Neural progenitor cell (in vitro differentiated cells): ENCODE measurements around the gene GPR61. TPM values are rescaled to one million over a fixed set of nuclear protein-coding genes. Genes with fewer than 3 reads are reported as not detected.

ENCODE experiments used
- DNase-seq: peaks from one replicate; pipeline ENCODE4 v3.0.0-alpha.2; 2016; ENCODE audit warnings: low spot score
- H2AFZ ChIP-seq: fragments of 200-600 bp; sonication (generic); replicated peaks from 2 replicates; pipeline ENCODE4 v1.6.1; 2016; ENCODE audit warnings: antibody characterized with exemption
- H3F3A ChIP-seq: fragments of 200-600 bp; sonication (generic); 2 replicates; pipeline ENCODE4 v1.6.1; 2016; ENCODE audit warnings: antibody characterized with exemption, low read depth
- H3K27ac ChIP-seq: fragments of 200-600 bp; sonication (generic); 2 replicates; pipeline ENCODE4 v1.5.1; 2016; ENCODE audit warnings: mild to moderate bottlenecking
- H3K27me3 ChIP-seq: fragments of 200-600 bp; sonication (generic); 2 replicates; pipeline ENCODE4 v1.6.1; 2016; ENCODE audit warnings: mild to moderate bottlenecking, moderate library complexity
- H3K36me3 ChIP-seq: fragments of 200-600 bp; sonication (generic); 2 replicates; pipeline ENCODE4 v1.5.1; 2016
- H3K4me1 ChIP-seq: fragments of 200-600 bp; sonication (generic); 2 replicates; pipeline ENCODE4 v1.6.1; 2016; ENCODE audit warnings: mixed run types
- H3K4me2 ChIP-seq: fragments of 200-600 bp; sonication (generic); 2 replicates; pipeline ENCODE4 v1.6.1; 2016
- H3K4me3 ChIP-seq: fragments of 200-600 bp; sonication (generic); 2 replicates; pipeline ENCODE4 v1.5.1; 2016
- H3K79me2 ChIP-seq: fragments of 200-600 bp; sonication (generic); 2 replicates; pipeline ENCODE4 v1.6.1; 2016; ENCODE audit warnings: low read depth
- H3K9ac ChIP-seq: fragments of 200-600 bp; sonication (generic); 2 replicates; pipeline ENCODE4 v1.6.1; 2016
- H3K9me3 ChIP-seq: fragments of 200-600 bp; sonication (generic); 2 replicates; pipeline ENCODE4 v1.5.1; 2016; ENCODE audit warnings: low read depth
- H4K20me1 ChIP-seq: fragments of 200-600 bp; sonication (generic); 2 replicates; pipeline ENCODE4 v1.6.1; 2016; ENCODE audit warnings: low read depth
- H3K27ac Mint-ChIP-seq: 3 replicates; pipeline ENCODE4 v1.8.0; 2021; ENCODE audit warnings: mixed read lengths
- H3K27me3 Mint-ChIP-seq: 2 replicates; pipeline ENCODE4 v1.8.0; 2022; ENCODE audit warnings: low read depth, mild to moderate bottlenecking, inconsistent platforms, moderate library complexity, mixed read lengths; ENCODE audit not compliant: insufficient read depth
- H3K36me3 Mint-ChIP-seq: 3 replicates; pipeline ENCODE4 v1.8.0; 2021; ENCODE audit warnings: mixed read lengths
- H3K4me1 Mint-ChIP-seq: 3 replicates; pipeline ENCODE4 v1.8.0; 2021; ENCODE audit warnings: mixed read lengths
- H3K4me3 Mint-ChIP-seq: 3 replicates; pipeline ENCODE4 v1.8.0; 2021; ENCODE audit warnings: mild to moderate bottlenecking, moderate library complexity, mixed read lengths
- H3K9me3 Mint-ChIP-seq: 3 replicates; pipeline ENCODE4 v1.8.0; 2020; ENCODE audit warnings: mixed read lengths
- CTCF ChIP-seq: fragments of 200-600 bp; sonication (generic); IDR thresholded peaks from 2 replicates; pipeline ENCODE4 v1.5.1; 2017; ENCODE audit warnings: antibody characterized with exemption, mild to moderate bottlenecking
- EZH2 ChIP-seq: fragments of 200-600 bp; sonication (generic); IDR thresholded peaks from 2 replicates; pipeline ENCODE4 v1.6.1; 2017; ENCODE audit warnings: antibody characterized with exemption, mild to moderate bottlenecking, moderate library complexity
- EZH2phosphoT487 ChIP-seq: fragments of 200-600 bp; sonication (generic); IDR thresholded peaks from 2 replicates; pipeline ENCODE4 v1.6.1; 2017; ENCODE audit warnings: antibody characterized with exemption
- total RNA-seq: library from RNA; depleted of rRNA; stranded (reverse); fragments of >200 nt; gene quantifications from 2 replicates; pipeline ENCODE4 v1.2.3, GENCODE V29; 2015; ENCODE audit warnings: low replicate concordance

GPR61 gene
- total RNA-seq, 1 donor from 2014 or later = 0.71 TPM

- DNase-seq = no peak
- Histone ChIP-seq H3K27ac (no peak overlapping the region), H3K4me3 (no peak overlapping the region), H3K27me3 (no peaks in the 10 kb centered on the region), H4K20me1 (no peaks in the 10 kb centered on the region), H3K79me2 (no peaks in the 10 kb centered on the region), H2AFZ (no peak overlapping the region), H3K9me3 (no peaks in the 10 kb centered on the region), H3F3A (no peaks in the 10 kb centered on the region), H3K36me3 (peaks cover 20% of the 10 kb centered on the region), H3K9ac (no peak overlapping the region), H3K4me2 (no peak overlapping the region), H3K4me1 (no peaks in the 10 kb centered on the region)
- Mint-ChIP-seq H3K4me3 (no peak overlapping the region), H3K9me3 (no peaks in the 10 kb centered on the region), H3K36me3 (peaks cover 36% of the 10 kb centered on the region), H3K27me3 (no peaks in the 10 kb centered on the region), H3K4me1 (no peaks in the 10 kb centered on the region), H3K27ac (no peak overlapping the region)
- TF ChIP-seq EZH2phosphoT487 (no peak), CTCF (no peak), EZH2 (no peak)
These were observed 45.1 kb downstream of the GPR61 start for GRCh38 chr1:109584766-109585165.

GRCh38 chr1:109586055-109586454 is 46.4 kb downstream of the GPR61 start:
- Histone ChIP-seq H3K27me3 (no peaks in the 10 kb centered on the region), H3F3A (no peaks in the 10 kb centered on the region), H3K9me3 (no peaks in the 10 kb centered on the region), H3K27ac (no peak overlapping the region), H3K4me3 (no peak overlapping the region), H3K9ac (no peak overlapping the region), H2AFZ (no peak overlapping the region), H3K79me2 (no peaks in the 10 kb centered on the region), H4K20me1 (no peaks in the 10 kb centered on the region), H3K4me2 (no peak overlapping the region), H3K4me1 (no peaks in the 10 kb centered on the region), H3K36me3 (peaks cover 19% of the 10 kb centered on the region)
- H3K4me1 Mint-ChIP-seq = no peaks in the 10 kb centered on the region
- no peak for DNase-seq
- no peak overlapping the region for H3K4me3 Mint-ChIP-seq
- no peak overlapping the region for H3K27ac Mint-ChIP-seq
- TF ChIP-seq EZH2 (no peak), EZH2phosphoT487 (no peak), CTCF (no peak)
- H3K36me3 Mint-ChIP-seq = peaks cover 33% of the 10 kb centered on the region
- no peaks in the 10 kb centered on the region for H3K9me3 Mint-ChIP-seq
- H3K27me3 Mint-ChIP-seq = no peaks in the 10 kb centered on the region

GRCh38 chr1:109589177-109589576 is 49.5 kb downstream of the GPR61 start:
- Mint-ChIP-seq H3K27ac (no peak overlapping the region), H3K4me1 (no peaks in the 10 kb centered on the region), H3K4me3 (no peak overlapping the region), H3K9me3 (no peaks in the 10 kb centered on the region), H3K36me3 (peaks cover 26% of the 10 kb centered on the region), H3K27me3 (no peaks in the 10 kb centered on the region)
- no peak overlapping the region for H3K9ac ChIP-seq
- no peaks in the 10 kb centered on the region for H4K20me1 ChIP-seq
- no peaks in the 10 kb centered on the region for H3K79me2 ChIP-seq
- H3K4me3 ChIP-seq = no peak overlapping the region
- H3K27me3 ChIP-seq = no peaks in the 10 kb centered on the region
- no peak overlapping the region for H3K4me2 ChIP-seq
- H3K4me1 ChIP-seq = no peaks in the 10 kb centered on the region
- H3K9me3 ChIP-seq = no peaks in the 10 kb centered on the region
- no peak for TF ChIP-seq CTCF
- TF ChIP-seq EZH2 = no peak
- no peak for TF ChIP-seq EZH2phosphoT487
- H2AFZ ChIP-seq = no peak overlapping the region
- DNase-seq = no peak
- H3K36me3 ChIP-seq = peaks cover 7% of the 10 kb centered on the region
- no peaks in the 10 kb centered on the region for H3F3A ChIP-seq
- no peak overlapping the region for H3K27ac ChIP-seq

- Histone ChIP-seq H3K4me3 (no peak overlapping the region), H3K27ac (no peak overlapping the region), H3K9ac (no peak overlapping the region), H4K20me1 (no peaks in the 10 kb centered on the region), H3K4me1 (no peaks in the 10 kb centered on the region), H3K27me3 (no peaks in the 10 kb centered on the region), H3K4me2 (no peak overlapping the region), H3K9me3 (no peaks in the 10 kb centered on the region), H3F3A (no peaks in the 10 kb centered on the region), H3K36me3 (peaks cover 7% of the 10 kb centered on the region), H2AFZ (no peak overlapping the region), H3K79me2 (no peaks in the 10 kb centered on the region)
- H3K27ac Mint-ChIP-seq = no peak overlapping the region
- H3K36me3 Mint-ChIP-seq = peaks cover 23% of the 10 kb centered on the region
- no peak overlapping the region for H3K4me3 Mint-ChIP-seq
- no peaks in the 10 kb centered on the region for H3K4me1 Mint-ChIP-seq
- no peak for DNase-seq
- no peaks in the 10 kb centered on the region for H3K27me3 Mint-ChIP-seq
- H3K9me3 Mint-ChIP-seq = no peaks in the 10 kb centered on the region
- TF ChIP-seq EZH2phosphoT487 = no peak
- TF ChIP-seq EZH2 = no peak
- no peak for TF ChIP-seq CTCF
These were observed 50.0 kb downstream of the GPR61 start for GRCh38 chr1:109589679-109590078.
